Psoas muscle (tissue), 8 donors: Measurements from ENCODE around the gene COX17. TPM values are rescaled to one million over a fixed set of nuclear protein-coding genes. Genes with fewer than 3 reads are reported as not detected.
"Not testable (repeated sequence)": the region's sequence is repeated elsewhere in the genome, so short reads cannot be mapped to it uniquely, and the experiment has no call there.

Experiments used
- ATAC-seq, 4 donors: fragments of 200-7000 bp; cut with Tn5 transposase; one replicate each; pipeline ENCODE4 v1.9.1; 2020; ENCODE audit warnings: moderate library complexity in 3 of 4, mild to moderate bottlenecking in 2 of 4
- DNase-seq, 2 donors: peaks; one replicate each; pipeline ENCODE4 v3.0.0-alpha.2; 2020
- H3K27ac ChIP-seq: fragments of 200-600 bp; one replicate; pipeline ENCODE4 v1.8.0; 2022
- H3K27me3 ChIP-seq, 3 donors: fragments of 200-600 bp in 1 of 3; one replicate each; pipeline versions ENCODE4 v1.6.1 to v1.8.0; 2013 to 2022; ENCODE audit warnings: low read length in 2 of 3, mild to moderate bottlenecking in 2 of 3, moderate library complexity in 1 of 3; ENCODE audit not compliant: insufficient read depth in 3 of 3
- H3K36me3 ChIP-seq, 2 donors: fragments of 200-600 bp in 1 of 2; one replicate each; pipeline versions ENCODE4 v1.6.1 to v1.8.0; 2013 to 2022; ENCODE audit warnings: low read depth in 1 of 2, mild to moderate bottlenecking in 1 of 2, moderate library complexity in 1 of 2; ENCODE audit not compliant: insufficient read depth in 1 of 2
- H3K4me1 ChIP-seq: fragments of 200-600 bp; one replicate; pipeline ENCODE4 v1.8.0; 2022
- H3K4me3 ChIP-seq: fragments of 200-600 bp; one replicate; pipeline ENCODE4 v1.8.0; 2022; ENCODE audit warnings: mild to moderate bottlenecking
- H3K9me3 ChIP-seq: fragments of 200-600 bp; one replicate; pipeline ENCODE4 v1.8.0; 2022
- WGBS, 3 donors: extraction: QIAGEN DNeasy Blood & Tissue Kit; methylation state at CpG; one replicate each; pipeline versions ENCODE4 v1.1.6 to v1.1.7; 2013; 5-methylcytosine and 5-hydroxymethylcytosine counted together
- intact Hi-C, 2 donors: fragments of 100-400 bp; cut with DNase I; formaldehyde crosslinking; loops; one replicate each; pipeline versions ENCODE4 v1.11.0 to v1.14.2; 2022
- polyA plus RNA-seq, 3 donors: library from polyadenylated mRNA; stranded (reverse); fragments of 200-250 nt; gene quantifications; one replicate each; pipeline ENCODE4 v1.2.3, GENCODE V29; 2013
- total RNA-seq, 4 donors: library from RNA; stranded (reverse); fragmentation: NEBNext Ultra II Directional in 2 of 4; extraction: Animal tissue kit (Norgen Biotek cat#: 25700) in 2 of 4; gene quantifications; one replicate each; pipeline versions ENCODE4 v1.2.1 to v1.2.4, GENCODE V29; 2021 to 2023
- TF ChIP-seq, protein P1 (sequence below): fragments of 200-600 bp; IDR thresholded peaks from one replicate; pipeline ENCODE4 v1.8.0; 2022; ENCODE audit warnings: antibody characterized with exemption
- donor health status: healthy with polysubstance abuse.
- donor health status: DM: no; HTN: no; CAD: no; lungs with moderate emphysema.
- donor health status: Bipolar disorder and iron deficiency.
- donor health status: healthy.
- donor health status: DM: yes; HTN: yes; CAD: no.
- donor health status: DM: no; HTN: no; CAD: no.
- donor health status: DM: no; HTN: no; CAD: no.
- donor health status: DM: yes; HTN: yes; CAD: no.

The COX17 gene
- total and polyA plus RNA-seq, 7 donors = 89.5 to 330 (median 166) TPM

GRCh38 chr3:119690043-119690656 is 12.9 kb upstream of the COX17 start:
- H3K27me3 ChIP-seq = no peaks in the 10 kb centered on the region
- intact Hi-C loops = no loop called here
- TF ChIP-seq, protein P1, sequence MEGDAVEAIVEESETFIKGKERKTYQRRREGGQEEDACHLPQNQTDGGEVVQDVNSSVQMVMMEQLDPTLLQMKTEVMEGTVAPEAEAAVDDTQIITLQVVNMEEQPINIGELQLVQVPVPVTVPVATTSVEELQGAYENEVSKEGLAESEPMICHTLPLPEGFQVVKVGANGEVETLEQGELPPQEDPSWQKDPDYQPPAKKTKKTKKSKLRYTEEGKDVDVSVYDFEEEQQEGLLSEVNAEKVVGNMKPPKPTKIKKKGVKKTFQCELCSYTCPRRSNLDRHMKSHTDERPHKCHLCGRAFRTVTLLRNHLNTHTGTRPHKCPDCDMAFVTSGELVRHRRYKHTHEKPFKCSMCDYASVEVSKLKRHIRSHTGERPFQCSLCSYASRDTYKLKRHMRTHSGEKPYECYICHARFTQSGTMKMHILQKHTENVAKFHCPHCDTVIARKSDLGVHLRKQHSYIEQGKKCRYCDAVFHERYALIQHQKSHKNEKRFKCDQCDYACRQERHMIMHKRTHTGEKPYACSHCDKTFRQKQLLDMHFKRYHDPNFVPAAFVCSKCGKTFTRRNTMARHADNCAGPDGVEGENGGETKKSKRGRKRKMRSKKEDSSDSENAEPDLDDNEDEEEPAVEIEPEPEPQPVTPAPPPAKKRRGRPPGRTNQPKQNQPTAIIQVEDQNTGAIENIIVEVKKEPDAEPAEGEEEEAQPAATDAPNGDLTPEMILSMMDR = peak; percentile 38

DNA sequence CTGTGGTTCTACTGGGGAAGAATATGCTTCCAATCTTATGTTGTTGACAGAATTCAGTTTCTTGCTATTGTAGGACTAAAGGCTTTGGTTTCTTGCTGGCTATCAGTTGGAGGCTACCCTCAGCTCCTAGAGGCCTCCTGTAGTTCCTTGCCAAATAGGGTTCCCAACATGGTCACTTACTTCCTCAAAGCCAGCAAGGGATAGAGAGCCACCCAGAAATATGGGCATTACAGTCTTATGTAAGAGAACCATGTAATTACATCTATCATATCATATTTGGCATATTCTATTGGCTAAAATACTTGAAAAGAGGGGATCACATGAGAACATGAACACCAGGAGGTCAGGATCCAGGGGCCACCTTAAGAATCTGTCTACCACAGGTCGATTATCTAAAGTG is 6.2 kb upstream of the COX17 start:
- Histone ChIP-seq H3K27me3 (no peaks in the 10 kb centered on the region), H3K4me3 (no peak overlapping the region), H3K9me3 (no peaks in the 10 kb centered on the region), H3K27ac (no peak overlapping the region), H3K36me3 (no peaks in the 10 kb centered on the region), H3K4me1 (no peaks in the 10 kb centered on the region)
- 19 to 26% (median 24%) methylated on average over 1 of the region's 1 CpG for WGBS, 3 donors
- TF ChIP-seq, protein P1 = no peak
- DNase-seq (no peak), ATAC-seq (no peak)
- intact Hi-C loops = loop anchor here in 1 of 2 donors (5.0 to 10.0 kb wide), 2 partner anchors 156 to 219 kb away; partner anchors contain the start of genes POGLUT1 and TMEM39A

More at GRCh38 chr3:119690043-119690656, 12.9 kb upstream of the COX17 start:
- H3K4me3 ChIP-seq = no peak overlapping the region
- no peaks in the 10 kb centered on the region for H3K4me1 ChIP-seq
- no peaks in the 10 kb centered on the region for H3K36me3 ChIP-seq
- 50 to 56% (median 51%) methylated on average over 4 of the region's 4 CpGs for WGBS, 3 donors
- H3K27ac ChIP-seq = no peak overlapping the region
- no peak for ATAC-seq
- H3K9me3 ChIP-seq = no peaks in the 10 kb centered on the region
- DNase-seq = no peak

- intact Hi-C loops = loop anchor here in 1 of 2 donors (5.0 to 10.0 kb wide), 2 partner anchors 154 to 216 kb away; partner anchors contain the start of genes POGLUT1 and TMEM39A
Observed at GRCh38 chr3:119681279-119681678, 4.1 kb upstream of the COX17 start.

DNA sequence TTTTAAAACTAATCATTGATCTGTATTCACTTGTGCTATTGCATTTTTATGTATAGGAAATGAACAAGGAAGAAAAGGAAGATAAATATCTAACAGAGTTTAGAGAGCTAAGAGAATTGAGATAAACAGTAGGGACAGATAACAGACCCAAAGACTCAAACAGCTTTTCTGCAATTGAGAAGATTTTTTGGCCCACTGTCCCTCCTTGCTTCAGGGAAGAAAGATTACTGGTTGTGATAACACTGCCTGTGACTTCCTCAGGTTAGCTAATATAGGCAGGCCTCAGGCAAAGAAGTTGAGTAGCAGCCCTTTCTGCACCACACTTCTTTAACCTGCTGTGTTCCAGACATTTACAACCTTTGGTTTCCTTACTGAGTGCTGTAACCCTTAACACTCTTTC is 2.7 kb upstream of the COX17 start:
- H3K27ac ChIP-seq = no peak overlapping the region

More at GRCh38 chr3:119681279-119681678, 4.1 kb upstream of the COX17 start:
- Histone ChIP-seq H3K36me3 (no peaks in the 10 kb centered on the region), H3K27ac (no peak overlapping the region), H3K27me3 (no peaks in the 10 kb centered on the region), H3K4me3 (no peak overlapping the region), H3K9me3 (no peaks in the 10 kb centered on the region), H3K4me1 (peaks cover 4% of the 10 kb centered on the region)
- DNase-seq (no peak), ATAC-seq (peak in 1 of 4 donors; percentile 40)
- TF ChIP-seq, protein P1 = peak; percentile 62
- WGBS, 3 donors = 51 to 58% (median 54%) methylated on average over 1 of the region's 1 CpG

DNA sequence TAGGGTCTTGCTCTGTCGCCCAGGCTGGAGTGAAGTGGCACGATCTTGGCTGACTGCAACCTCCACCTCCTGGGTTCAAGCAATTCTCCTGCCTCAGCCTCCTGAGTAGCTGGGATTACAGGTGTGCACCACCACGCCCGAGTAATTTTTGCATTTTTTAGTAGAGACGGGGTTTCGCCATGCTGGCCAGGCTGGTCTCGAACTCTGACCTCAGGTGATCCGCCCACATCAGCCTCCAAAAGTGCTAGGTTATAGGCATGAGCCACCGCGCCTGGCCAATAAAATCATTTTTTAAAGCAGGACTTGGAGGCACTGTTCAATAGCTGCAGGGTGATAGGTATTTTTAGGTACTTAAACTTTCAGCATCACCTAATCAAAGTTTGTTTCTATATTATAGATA is 1.0 kb upstream of the COX17 start:
- not testable (repeated sequence) for DNase-seq, ATAC-seq, H3K4me3 ChIP-seq, H3K27me3 ChIP-seq, H3K9me3 ChIP-seq, H3K27ac ChIP-seq
- H3K36me3 ChIP-seq = peaks cover 0 to 22% of the 10 kb centered on the region in 2 donors
- WGBS, 3 donors = 96 to 98% (median 97%) methylated on average over 10 of the region's 10 CpGs
- peaks cover 18% of the 10 kb centered on the region for H3K4me1 ChIP-seq
- intact Hi-C loops = loop anchor here (5.0 to 10.0 kb wide), 4 partner anchors 81 to 183 kb away; partner anchors contain the start of genes TIMMDC1 (in 2 of the 2), ADPRH (in 1 of the 2) and PLA1A (in 1 of the 2)

More for the DNA sequence above, 2.7 kb upstream of the COX17 start:
- no peak for ATAC-seq
- no peak for DNase-seq
- Histone ChIP-seq H3K36me3 (peaks cover 0 to 5% of the 10 kb centered on the region in 2 donors), H3K27me3 (no peaks in the 10 kb centered on the region), H3K4me1 (peaks cover 18% of the 10 kb centered on the region), H3K9me3 (no peaks in the 10 kb centered on the region), H3K4me3 (no peak overlapping the region)
- intact Hi-C loops = loop anchor here (5.0 to 10.0 kb wide), 6 partner anchors 83 to 215 kb away; partner anchors contain the start of genes TIMMDC1 (in 2 of the 2), ADPRH (in 1 of the 2), PLA1A (in 1 of the 2) and POGLUT1 (in 1 of the 2)
- TF ChIP-seq, protein P1 = no peak
